Measurements from ENCODE around the gene FAM156B.
A peak's percentile ranks its signal among the peaks of the same experiment; 100 is the strongest.
"Not testable (repeated sequence)": the region's sequence is repeated elsewhere in the genome, so short reads cannot be mapped to it uniquely, and the experiment has no call there.

The FAM156B gene

GRCh38 chrX:52930214-52930613, 33.1 kb downstream of the FAM156B start:
- not testable (repeated sequence) for DNase-seq

DNA sequence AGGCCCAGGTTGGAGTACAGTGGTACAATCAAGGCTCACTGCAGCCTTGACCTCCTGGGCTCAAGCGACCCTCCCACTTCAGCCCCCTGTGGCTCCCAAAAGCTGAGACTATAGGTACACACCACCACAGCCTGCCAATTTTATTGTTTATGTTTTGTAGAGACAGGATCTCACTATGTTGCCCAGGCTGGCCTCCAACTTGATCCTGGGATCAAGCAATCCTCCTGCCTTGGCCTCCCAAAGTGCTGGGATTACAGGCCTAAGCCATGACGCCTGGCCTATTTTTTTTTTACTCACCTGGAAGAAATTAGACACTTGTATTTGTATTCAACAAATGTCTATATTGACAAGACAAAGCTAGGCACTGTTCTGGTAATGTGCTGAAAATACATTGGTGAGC, 36.1 kb downstream of the FAM156B start:
- no peak for DNase-seq

DNA sequence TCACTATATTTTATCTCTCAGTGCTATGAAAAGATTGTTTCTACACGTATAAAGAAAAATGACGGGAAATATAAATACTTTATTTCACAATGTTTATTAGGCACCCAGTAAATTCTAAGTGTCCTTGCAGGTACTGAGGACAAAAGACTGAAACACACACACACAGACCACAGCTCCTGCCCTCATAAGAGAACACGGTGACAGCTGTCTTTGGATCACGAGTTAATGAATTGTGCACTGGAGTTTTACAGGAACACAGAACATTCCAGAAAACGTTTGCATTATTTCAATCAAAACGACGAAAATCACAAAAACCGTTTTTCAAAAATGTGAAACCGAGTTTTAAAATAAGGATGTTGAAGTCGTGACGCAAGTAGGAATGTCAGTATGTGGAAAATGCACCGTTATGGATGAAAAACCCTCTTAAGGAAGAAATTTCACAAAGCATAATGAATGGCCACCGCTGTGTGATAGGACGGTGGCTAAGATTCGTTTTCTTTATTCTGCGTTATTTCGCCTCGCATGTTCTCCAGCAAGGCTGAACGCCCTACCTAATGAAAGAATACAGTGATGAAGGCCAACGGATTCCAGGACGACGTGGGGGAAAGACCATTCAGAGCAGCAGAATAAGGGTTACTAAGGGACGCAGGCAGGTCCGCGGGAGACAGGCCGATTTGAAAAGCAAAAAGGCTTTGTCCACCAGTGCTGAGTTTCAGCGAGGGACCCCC, 37.0 kb downstream of the FAM156B start:
- DNase-seq: peak; percentile 4

- DNase-seq: peak; percentile 84
Observed at GRCh38 chrX:52934704-52935469, 37.8 kb downstream of the FAM156B start.

GRCh38 chrX:52935470-52935784, 38.3 kb downstream of the FAM156B start:
- not testable (repeated sequence) for DNase-seq

- DNase-seq: not testable (repeated sequence)
Observed at GRCh38 chrX:52940704-52941103, 43.6 kb downstream of the FAM156B start.

GRCh38 chrX:52941728-52942127, 44.6 kb downstream of the FAM156B start:
- DNase-seq: not testable (repeated sequence)

GRCh38 chrX:52945838-52946494, 48.8 kb downstream of the FAM156B start:
- DNase-seq: not testable (repeated sequence)

GRCh38 chrX:52947501-52947900, 50.4 kb downstream of the FAM156B start:
- DNase-seq: not testable (repeated sequence)

DNA sequence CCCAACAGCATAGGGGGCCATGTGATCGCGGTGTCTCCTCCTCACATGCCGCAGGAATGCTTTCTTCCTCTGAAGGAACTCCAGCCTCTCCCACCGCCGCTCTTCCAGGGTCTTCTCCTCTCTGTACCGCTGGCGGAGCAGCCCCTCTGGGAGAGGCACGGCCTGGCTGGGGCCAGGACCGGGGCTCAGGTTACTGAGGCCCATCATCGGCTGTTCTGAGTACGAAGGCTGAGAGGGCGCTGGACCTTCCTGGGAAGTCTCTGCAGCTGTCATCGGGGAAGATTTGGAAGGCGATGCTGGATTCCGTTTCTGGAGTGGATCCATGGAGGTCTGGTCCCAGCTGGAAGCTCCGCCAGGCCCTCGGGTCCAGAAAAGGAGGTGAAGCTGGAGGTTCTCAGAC, 51.1 kb downstream of the FAM156B start:
- not testable (repeated sequence) for DNase-seq

- not testable (repeated sequence) for DNase-seq
Observed at GRCh38 chrX:52949325-52949724, 52.2 kb downstream of the FAM156B start.

DNA sequence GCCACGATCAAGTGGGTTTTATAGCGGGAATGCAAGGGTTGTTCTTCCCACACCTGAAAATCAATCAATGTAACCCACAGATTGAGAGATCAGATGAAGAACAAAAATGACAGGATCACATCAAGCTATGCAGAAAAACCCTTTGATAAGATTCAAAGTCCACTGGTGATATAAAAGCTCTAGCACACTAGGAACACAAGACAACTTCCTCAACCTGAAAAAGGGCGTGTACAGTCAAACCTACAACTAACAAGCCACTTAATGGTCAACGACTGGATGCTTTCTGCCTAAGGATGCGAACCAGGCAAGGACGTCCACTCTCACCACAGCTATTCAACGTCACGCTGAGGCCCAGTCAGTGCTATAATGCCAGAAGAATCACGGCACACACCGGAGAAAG, 52.8 kb downstream of the FAM156B start:
- DNase-seq: not testable (repeated sequence)

All from NCI-H1694 (cell line).